RKO (cell line): ENCODE measurements around the gene LRMDA.

Source experiments
- DNase-seq: peaks from one replicate; pipeline ENCODE4 v3.0.0-alpha.2; 2016; ENCODE audit warnings: low spot score

LRMDA gene

GRCh38 chr10:75776738-75777504 is 345.5 kb downstream of the LRMDA start:
- DNase-seq, result no peak

- no peak for DNase-seq
Observed at GRCh38 chr10:75778665-75779064, 347.2 kb downstream of the LRMDA start.

- no peak for DNase-seq
Observed at GRCh38 chr10:75779276-75779675, 347.9 kb downstream of the LRMDA start.

- no peak for DNase-seq
Observed at GRCh38 chr10:75782463-75783248, 351.2 kb downstream of the LRMDA start.

- no peak for DNase-seq
Observed at GRCh38 chr10:75788394-75789205, 357.2 kb downstream of the LRMDA start.

- no peak for DNase-seq
Observed at GRCh38 chr10:75793848-75794247, 362.4 kb downstream of the LRMDA start.

- no peak for DNase-seq
Observed at GRCh38 chr10:75801121-75801520, 369.7 kb downstream of the LRMDA start.

- DNase-seq, result no peak
Observed at GRCh38 chr10:75801661-75802060, 370.2 kb downstream of the LRMDA start.

GRCh38 chr10:75803121-75803520 is 371.7 kb downstream of the LRMDA start:
- DNase-seq, result no peak

- no peak for DNase-seq
Observed at GRCh38 chr10:75803816-75804552, 372.6 kb downstream of the LRMDA start.

- DNase-seq, result no peak
Observed at GRCh38 chr10:75806186-75806585, 374.8 kb downstream of the LRMDA start.

- DNase-seq, result no peak
Observed at GRCh38 chr10:75807456-75807855, 376.0 kb downstream of the LRMDA start.

GRCh38 chr10:75809003-75809402 is 377.6 kb downstream of the LRMDA start:
- no peak for DNase-seq

- no peak for DNase-seq
Observed at GRCh38 chr10:75814014-75814413, 382.6 kb downstream of the LRMDA start.

- no peak for DNase-seq
Observed at GRCh38 chr10:75815066-75815465, 383.6 kb downstream of the LRMDA start.

- no peak for DNase-seq
Observed at GRCh38 chr10:75817198-75817597, 385.8 kb downstream of the LRMDA start.

GRCh38 chr10:75818552-75818951 is 387.1 kb downstream of the LRMDA start:
- DNase-seq, result no peak

GRCh38 chr10:75825235-75825634 is 393.8 kb downstream of the LRMDA start:
- DNase-seq, result no peak

GRCh38 chr10:75825661-75826060 is 394.2 kb downstream of the LRMDA start:
- no peak for DNase-seq

- DNase-seq, result no peak
Observed at GRCh38 chr10:75826846-75827245, 395.4 kb downstream of the LRMDA start.

- no peak for DNase-seq
Observed at GRCh38 chr10:75827587-75828021, 396.2 kb downstream of the LRMDA start.

- no peak for DNase-seq
Observed at GRCh38 chr10:75828413-75828812, 397.0 kb downstream of the LRMDA start.
